Hematopoietic multipotent progenitor cell treated with erythropoietin and hydrocortisone succinate and interleukin-3 and kit ligand, for 4 days (in vitro differentiated cells): ENCODE measurements around the gene TMEM176B.
"Not testable (repeated sequence)": the region's sequence is repeated elsewhere in the genome, so short reads cannot be mapped to it uniquely, and the experiment has no call there.

ENCODE experiments used
- DNase-seq: peaks from one replicate; pipeline ENCODE4 v3.0.0-alpha.2; 2015

The TMEM176B gene

DNA sequence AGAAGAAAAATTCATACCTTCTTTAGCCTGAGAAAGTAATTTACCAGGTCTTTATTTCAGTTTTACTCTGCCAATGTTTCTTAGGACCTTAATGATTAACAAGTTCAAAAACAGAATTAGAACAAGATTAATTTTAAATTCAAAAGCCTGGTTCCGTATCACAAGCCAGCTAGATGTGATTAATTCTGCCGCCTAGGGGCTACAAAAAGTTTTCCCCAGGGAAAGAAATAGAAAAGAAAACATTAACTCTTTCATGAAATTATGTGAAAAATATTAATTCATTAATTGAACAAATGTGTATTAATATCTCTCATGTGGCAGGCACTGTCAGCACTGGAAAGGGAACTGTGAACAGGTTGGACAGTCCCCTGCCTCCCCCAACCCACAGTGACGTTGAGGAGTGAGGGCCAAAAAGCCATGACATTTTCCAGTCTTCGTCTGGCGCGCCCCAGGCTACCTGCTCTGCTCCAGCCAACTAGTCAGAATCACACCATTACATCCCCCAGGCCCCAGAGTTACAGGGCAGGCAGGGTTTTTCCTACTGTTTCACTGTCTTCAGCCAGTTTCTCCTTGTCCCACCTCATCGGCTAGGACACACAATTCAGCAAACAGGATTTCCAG is 20.5 kb upstream of the TMEM176B start:
- DNase-seq, result no peak

DNA sequence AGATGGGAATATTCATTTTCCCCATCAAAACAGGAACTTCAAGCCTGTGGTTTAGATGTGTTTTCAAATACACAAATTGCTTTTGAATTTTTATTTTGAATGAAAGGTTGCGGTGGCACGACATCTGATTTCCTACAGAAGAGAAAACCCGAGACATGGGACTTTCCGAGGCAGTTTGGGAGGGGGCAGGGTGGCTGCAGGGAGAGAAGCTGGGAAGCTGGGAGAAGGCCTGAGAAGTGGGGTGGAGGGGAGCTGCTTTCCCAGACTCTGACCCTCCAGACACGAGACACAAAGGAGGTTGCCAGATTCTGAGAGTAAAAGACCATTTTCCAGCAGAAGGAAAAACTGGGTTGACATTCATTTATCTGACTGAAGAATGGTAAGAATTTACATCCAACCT is 20.0 kb upstream of the TMEM176B start:
- no peak for DNase-seq

DNA sequence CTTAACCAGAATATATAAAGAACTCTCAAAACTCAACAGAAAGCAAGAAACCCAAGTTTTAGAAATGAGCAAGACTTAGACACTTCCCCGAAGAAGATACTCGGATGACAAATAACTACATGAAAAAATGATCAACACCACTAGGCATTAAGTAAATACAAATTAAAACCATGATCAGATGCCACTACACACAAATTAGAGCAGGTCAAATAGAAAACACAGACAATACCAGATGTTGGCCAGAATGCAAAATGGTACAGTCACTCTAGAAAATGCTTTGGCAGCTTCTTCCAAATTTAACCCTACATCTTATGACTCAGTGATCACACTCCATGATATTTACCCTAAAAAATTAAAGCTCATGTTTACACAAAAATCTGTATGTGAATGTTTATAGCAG is 18.8 kb upstream of the TMEM176B start:
- DNase-seq, result no peak

DNA sequence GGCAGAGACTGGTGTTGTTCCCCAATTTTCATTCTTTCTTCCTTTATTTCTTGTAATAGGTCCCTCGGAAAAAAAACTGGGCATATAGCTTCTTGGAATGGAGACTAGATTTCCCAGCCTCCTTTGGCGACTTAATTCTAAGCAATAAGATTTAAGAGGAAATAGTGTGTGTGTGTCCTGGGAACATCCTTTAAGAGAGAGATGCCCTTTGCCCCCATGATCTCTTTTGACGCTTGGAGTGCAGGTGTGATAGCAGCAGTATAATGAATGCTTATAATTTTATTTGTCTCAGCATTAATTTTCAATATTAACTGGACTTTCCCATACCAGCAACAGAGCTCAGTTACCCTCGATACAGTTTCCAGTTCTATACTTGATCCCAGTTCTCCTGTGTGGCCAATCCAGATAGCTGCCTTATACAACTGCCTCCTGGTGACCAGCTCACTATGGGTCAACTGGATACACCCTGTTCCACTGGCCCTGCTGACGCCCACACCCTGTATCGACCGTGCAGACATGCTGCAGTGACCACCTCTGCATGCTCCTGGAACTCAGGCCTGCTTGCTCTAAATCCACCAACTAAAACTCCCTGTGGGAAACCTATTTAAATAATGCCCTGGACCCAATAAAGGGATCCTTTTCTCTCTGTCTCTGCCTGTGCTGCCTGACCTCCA is 14.3 kb upstream of the TMEM176B start:
- no peak for DNase-seq

DNA sequence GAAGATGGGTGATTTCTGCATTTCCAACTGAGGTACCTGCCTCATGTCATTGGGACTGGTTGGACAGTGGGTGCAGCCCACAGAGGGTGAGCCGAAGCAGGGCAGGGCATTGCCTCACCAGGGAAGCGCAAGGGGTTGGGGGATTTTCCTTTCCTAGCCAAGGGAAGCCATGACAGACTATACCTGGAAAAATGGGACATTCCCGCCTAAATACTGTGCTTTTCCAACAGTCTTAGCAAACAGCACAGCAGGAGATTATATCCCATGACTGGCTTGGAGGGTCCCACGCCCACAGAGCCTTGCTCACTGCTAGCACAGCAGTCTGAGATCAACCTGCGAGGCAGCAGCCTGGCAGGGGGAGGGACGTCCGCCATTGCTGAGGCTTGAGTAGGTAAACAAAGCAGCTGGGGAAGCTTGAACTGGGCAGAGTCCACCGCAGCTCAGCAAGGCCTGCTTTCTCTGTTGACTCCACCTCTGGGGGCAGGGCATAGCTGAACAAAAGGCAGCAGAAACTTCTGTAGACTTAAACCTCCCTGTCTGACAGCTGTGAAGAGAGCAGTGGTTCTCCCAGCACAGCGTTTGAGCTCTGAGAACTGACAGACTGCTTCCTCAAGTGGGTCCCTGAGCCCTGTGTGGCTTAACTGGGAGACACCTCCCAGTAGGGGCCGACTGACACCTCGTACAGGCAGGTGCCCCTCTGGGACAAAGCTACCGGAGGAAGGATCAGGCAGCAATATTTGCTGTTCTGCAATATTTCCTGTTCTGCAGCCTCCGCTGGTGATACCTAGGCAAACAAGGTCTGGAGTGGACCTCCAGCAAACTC is 7.7 kb upstream of the TMEM176B start:
- not testable (repeated sequence) for DNase-seq

DNA sequence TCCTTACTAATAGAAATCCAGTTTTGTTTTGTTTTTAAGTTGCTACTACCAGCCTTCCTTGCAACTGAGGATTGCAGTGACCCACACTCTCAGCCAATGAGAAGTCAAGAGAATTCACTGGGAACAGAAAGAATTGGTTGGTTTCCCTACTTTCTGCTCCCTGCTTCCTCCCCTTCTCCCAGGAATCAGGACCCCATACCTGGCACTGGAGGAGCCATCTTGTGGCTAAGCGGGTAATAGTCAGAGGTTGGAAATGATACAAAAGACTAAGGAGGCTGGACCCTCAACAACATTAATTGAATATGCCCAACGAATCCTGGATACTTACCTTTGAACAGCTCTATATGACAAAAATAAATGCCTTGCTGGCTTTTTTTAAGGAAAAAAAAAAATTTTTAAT is 6.7 kb upstream of the TMEM176B start:
- no peak for DNase-seq

DNA sequence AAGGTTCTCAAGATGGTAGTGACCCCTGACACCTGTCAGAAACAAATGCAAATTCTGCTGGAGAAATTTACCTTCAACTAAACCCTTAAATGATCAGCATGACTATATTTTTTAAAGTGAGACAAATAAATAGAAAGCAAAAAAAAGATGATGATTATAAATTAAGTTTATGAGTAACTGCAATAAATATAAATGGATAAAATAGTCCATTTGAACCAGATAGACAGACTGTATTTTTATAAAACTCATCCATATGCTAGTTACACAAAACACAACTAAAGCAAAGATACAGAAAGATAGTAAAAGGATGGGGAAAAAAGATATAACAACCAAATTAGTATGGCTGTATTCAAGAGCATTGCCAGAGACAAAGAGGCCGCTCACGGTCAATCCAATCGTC is 6.3 kb upstream of the TMEM176B start:
- no peak for DNase-seq

DNA sequence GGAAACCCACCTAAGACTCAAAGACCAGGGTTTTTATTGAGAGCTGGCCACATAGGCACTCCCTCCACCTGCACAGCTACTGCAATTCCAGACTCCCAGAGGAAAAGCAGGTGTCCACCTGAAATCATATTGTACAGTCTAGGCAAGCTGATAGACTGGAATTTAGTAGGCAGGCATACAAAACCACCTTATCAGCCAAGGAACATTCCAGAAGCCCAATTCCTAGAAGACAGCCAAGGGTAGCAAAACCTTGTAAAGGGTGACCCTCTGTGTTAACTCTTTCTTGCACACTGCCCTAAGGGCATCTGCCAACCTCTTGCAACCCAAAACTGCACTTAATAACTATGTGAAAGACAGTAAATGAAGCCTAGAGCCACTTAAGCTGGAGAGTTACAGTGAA is 5.7 kb upstream of the TMEM176B start:
- DNase-seq, result no peak

DNA sequence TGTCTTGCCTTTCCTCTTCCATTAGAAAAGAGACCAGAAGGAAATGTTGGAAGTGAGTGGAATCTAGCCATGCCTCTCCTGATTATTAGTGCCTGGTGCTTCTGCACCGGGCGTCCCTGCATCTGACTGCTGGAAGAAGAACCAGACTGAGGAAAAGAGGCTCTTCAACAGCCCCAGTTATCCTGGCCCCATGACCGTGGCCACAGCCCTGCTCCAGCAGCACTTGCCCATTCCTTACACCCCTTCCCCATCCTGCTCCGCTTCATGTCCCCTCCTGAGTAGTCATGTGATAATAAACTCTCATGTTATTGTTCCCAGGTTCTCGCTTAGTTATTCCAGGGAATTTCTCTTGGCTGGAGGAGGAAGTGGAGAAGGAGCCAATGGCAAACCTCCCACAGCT is 4.6 kb upstream of the TMEM176B start:
- DNase-seq, result no peak

DNA sequence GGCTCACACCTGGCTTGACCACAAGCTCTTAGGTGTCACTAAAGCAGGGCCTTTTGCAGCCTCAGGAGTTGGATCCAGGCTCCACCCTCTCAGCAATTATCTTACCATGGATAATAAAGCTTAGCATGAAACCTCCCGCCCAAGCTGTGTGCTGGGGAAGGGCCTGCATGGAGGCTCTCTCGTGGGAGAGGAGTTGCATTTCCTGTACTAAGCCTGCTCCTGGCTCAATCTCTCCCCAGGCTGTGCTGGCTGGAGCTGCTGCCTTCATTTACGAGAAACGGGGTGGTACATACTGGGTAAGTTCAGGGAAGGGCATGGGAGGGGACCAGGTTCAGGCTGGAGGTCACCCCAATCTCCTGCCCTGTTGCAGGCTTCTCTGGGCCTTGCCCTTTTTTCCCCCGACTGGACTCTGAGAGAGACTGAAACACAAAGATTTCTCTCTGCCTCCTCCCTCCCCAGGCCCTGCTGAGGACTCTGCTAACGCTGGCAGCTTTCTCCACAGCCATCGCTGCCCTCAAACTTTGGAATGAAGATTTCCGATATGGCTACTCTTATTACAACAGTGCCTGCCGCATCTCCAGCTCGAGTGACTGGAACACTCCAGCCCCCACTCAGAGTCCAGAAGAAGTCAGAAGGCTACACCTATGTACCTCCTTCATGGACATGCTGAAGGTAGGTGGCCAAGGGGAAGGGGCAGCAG is 3.1 kb upstream of the TMEM176B start:
- DNase-seq, result no peak

DNA sequence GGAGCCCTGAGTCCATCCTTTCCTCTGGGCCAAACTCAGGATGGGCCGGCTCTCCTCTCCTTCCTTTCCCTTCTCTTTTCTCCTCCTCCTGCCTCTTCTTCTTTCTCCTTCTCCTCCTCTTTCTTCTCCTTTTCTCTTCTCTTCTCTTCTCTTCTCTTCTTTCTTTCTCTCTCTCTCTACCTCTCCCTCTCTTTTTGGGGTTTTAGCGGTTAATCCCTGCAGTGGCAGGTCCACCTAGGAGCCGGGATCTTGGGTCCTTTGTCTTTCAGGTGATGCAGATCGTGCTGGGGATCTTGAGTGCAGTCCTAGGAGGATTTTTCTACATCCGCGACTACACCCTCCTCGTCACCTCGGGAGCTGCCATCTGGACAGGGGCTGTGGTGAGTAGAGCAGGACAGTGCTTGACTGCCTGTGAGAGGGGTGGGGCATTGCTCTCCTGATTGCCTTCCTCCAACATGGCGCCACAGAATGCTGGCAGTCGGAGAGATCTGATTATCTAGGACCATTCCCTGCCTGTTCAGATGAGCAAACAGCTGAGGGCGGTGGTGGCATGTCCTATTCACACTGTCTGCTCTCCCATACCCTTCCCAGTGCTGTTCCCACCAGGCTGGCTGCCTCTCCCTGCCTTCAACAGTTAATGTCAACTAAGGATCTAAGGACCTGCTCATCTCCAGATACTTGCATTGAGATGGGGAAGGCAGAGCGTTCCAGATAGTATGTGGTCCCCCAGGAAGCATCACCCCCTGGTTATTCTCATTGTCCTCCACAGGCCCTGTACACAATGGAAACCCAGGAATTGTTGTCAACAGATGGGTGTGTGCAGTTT is 2.0 kb upstream of the TMEM176B start:
- DNase-seq, result no peak

DNA sequence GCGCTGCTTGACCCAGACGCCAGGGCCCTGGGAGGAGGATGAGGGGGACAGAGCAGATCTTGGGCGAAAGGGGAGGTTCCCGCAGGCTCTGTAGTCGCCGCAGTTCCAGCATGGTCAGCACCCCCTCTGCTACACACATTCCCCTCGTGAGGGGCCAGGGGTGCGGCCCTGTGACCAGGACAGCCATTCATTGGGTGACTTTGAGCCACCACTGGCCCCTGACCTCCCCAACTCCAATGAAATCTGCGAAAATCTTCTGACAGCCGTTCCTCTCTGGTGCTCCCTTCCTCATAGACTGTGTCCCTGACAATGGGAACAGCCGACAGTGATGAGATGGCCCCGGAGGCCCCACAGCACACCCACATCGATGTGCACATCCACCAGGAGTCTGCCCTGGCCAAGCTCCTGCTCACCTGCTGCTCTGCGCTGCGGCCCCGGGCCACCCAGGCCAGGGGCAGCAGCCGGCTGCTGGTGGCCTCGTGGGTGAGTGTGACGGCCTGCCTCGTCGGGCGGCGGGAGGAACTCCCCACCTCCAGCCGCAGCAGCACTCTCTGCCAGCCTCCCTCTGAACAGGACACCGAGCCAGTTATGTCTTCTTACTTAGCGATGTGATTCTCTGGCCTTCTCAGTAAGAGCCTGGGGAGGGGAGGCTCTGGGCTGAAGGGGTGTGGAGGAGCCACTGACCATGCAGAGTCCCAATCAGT is 1.2 kb upstream of the TMEM176B start:
- no peak for DNase-seq

DNA sequence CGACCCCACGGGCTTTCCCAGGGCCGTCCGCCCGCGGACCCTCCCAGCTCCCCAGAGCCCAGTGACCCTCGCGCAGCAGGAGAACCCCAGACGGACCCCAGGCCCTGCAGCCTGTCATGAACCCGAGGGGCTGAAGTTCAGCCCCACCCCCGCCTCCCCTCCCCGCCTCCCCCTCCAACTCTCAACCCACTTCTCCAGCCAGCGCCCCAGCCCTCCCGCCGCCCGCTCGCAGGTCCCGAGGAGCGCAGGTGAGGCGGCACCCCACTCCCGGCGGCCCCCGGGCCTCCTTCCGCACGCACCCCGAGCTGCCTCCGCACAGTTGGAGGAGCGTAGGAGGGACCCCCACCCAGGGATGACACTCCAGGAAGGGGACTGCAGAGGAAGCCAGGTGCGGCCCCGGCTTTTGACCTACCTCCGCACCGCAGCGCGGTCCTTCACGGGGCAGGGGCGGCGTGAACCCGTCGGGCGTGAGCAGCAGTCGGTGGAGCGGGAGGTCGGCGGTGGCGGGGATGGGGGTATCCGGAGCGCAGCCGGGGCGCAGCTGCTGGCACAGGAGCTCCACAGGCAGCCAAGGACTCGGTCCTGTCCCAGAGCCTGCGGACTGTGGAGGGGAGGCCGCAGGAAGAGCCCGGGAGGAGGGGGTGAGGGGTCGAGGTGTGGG is 547 bp upstream of the TMEM176B start, which contains the start of gene TMEM176A:
Gene TMEM176A, plus strand, starts transcription at position 189 of the 661 bp plus-strand sequence. CDS start 782 bp downstream, outside the sequence.
- no peak for DNase-seq

DNA sequence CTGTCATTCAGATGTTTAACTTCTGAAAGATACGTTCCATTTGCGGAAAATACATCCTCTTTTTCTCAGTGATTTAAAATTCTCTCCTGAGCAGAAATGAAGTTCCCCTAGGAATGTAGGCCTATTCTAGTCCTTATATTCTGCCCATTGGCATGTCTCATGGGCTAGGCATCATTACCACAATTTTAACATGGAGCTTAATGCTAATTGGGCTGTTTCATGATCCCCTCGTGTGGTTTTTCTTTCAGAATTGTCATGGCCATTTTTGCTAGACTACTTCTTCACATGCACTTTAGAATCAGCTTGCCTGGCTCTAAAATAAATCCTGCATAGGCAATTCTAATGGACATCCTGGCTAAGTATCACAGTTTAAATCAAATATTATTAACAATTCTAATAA is 1.0 kb downstream of the TMEM176B start:
- DNase-seq, result no peak

DNA sequence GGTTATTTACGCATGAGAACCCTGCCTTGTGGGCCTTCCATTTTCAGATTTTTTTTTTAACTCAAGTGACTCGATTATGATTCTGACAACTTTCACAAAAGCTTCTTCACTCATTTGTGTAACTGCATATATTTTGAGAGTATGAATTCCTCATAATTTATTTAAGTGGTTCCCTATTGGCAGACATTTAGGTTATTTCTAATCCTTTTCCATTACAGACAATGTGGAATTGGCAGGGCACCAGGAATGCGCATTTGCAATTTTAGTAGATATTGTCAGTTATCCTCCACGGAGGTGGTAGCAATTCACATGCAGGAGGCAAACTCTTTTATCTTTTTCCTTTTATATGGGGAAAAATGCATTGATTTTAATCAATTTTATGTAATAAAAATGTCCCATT is 2.5 kb downstream of the TMEM176B start:
- DNase-seq, result no peak

DNA sequence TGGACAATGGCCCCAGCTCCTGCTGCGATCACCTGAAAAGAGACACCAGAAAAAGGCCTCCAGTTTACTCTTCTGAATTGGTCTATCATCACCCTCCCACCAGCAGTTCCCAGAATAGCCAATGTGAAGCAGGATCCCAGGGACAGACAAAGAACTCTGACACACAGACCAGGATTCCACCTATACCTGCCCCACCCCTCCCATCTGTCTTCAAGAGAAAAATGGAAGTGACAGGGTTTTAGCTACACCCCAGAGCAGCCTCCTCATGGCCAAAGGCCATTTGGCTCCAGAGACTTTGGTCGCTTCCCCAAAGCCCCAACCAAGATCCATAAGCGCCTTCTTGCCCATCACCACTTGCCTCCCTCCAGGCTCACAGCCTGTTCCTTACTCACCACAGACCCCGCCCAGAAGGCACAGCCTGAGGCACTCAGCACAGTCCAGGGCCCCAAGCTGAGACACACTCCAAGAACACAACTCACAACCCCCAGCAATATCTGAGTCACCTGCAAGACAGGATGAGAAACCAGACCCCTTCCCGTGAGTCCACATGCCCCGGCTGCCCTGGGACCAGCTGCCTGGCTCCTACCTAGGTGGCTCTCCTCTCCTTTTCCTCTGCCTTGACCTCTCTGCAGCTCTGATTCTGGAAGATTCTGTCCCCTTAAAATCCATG is 6.5 kb downstream of the TMEM176B start:
- no peak for DNase-seq

DNA sequence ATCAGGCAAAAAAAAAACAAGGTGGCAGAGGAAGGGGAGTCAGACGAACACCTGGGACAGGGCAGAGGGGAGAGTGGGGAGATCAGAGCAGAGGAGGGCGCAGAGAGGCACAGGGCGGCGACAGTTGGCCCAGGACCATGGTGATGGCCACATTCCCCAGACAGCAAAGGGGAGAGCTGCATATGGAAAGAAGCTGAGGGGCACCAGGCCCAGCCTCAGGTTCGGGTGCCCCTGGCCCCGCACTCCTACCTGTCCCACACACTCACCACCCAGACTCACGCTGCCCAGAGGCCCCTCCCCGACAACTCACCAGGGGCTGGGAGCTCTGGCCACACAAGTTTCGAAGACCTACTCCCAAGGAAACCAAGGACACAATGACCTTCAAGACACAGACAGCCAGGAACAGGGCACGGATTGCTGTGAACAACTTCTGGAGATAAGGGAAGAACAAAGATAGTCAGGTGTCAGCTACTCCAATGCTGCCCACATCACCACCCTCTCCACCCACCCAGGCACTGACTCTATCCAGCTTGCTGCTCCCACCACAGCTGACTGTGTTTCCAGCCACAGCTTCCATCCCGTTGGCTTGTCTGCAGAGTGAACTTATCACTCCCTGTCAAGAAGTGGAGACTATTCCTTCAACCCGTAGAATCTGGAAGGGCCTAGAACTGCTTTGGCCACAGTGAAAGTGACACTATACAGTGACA is 8.3 kb downstream of the TMEM176B start:
- no peak for DNase-seq

DNA sequence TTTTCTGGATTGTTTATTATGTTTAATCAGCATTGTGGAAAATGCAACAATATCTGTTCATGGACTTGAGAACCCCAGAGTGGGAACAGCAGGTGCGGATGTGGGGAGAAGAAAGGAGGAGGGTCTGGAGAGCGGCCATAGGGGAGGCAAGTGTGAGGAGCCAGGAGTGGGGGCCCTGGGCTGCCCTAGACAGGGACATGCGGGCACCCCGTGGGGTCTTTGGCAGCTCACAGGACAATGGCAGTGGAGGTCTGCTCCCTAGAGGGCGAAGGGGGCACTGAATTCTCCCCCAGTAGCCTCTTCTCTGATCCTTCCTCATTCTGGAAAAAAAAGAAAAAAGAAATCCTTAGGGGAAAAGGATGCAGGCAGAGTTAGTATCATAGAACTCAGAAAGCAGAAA is 8.9 kb downstream of the TMEM176B start:
- DNase-seq, result no peak

DNA sequence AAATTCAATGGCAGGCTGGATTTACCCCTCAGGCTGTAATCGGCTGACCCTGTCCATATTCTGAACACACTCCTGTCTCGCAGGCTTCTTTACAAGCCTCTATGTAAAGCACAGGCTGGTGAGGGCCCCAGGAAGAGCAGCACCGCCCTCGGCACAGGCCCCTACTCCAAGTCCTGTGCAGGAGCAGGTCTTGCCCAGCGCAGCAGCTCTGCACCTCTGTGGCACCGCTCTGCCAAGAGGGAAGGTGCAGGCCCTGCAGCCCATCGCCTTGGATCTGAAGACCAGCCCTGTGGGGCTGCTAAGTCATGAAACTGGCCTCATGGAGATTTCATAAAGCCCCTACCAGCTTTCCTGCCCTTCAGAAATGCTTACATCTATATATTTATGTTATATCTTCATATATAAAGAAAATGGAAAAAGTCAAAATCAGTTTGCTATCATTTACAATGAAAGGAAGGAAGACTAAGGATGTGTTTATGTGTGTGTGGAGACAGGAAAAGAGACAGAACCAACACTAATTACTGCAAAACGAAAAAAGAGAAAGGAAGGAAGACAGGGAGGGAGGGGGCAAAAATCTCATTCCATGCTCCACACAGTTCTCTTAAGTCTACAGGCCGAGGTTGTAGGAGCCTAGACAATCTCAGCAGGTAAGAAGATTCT is 9.6 kb downstream of the TMEM176B start:
- DNase-seq, result no peak
